ENCODE measurements around the gene UBN2.

Gene UBN2

DNA sequence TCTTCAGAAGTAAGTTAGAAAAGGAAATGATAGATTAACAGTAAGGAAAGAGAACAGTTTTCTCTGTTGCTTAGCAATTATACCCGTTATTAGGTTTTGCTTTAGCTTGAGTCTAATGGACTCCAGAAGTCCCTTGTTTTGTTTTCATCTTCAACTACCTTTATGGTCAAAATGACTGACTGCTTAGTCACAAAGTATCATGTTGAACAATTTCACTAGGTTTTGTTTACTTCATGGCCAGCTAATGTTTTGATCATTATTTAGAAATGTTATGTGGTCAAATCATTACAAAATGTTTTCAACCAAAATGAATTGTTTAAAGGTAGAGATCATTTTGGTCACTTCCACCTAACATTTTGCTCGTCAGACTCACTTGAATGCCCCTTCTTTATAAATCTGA lies 1.9 kb downstream of the UBN2 start:
- DNase-seq = no peak

DNA sequence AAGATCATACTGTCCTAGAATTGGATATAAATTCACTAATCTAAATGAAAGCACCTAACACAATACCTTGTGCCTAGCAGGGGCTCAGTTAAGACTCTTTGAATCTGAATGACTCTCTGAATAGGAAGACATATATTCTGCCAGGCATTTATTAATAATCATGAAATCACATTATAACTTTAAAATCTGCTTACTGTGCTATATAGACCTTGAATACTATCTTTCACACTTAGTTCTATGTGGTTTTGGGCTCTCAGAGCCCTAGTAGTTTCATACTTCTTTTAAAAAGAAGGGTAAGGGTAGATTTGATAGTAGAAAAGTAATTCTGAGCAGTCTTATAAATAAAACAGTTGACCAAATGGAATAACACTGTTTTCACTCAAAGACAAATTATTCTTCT lies 10.2 kb downstream of the UBN2 start:
- DNase-seq = no peak

DNA sequence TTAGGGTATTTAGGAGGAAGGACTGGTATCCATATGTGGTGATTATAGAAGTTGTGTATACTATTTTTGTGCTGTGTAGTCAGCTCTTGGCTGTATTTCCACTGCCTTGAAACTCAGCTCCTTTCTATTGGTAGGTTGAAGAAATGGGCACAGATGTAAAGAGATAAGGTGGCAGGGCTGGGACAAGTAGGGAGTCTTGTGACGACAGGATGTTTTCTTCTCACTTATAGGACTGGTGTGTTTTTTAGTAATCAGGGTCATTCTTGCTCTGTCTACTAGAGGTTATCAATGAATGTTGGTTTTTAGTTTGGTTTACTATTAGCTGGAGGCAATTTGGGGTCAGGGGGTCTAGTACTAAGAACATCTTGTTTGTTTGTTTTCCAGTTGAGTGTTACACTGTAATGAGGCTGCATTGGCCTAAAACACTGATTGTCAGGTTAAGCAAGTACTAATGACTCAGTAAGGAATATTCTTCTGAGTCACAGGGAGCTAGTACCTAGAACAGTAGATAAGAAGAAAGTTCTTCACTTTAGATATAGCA lies 11.8 kb downstream of the UBN2 start:
- DNase-seq = no peak

- DNase-seq = no peak
Observed at GRCh38 chr7:139245401-139245800, 14.4 kb downstream of the UBN2 start.

- DNase-seq = no peak
Observed at GRCh38 chr7:139246494-139246893, 15.5 kb downstream of the UBN2 start.

GRCh38 chr7:139246905-139247304 lies 15.9 kb downstream of the UBN2 start:
- no peak for DNase-seq

DNA sequence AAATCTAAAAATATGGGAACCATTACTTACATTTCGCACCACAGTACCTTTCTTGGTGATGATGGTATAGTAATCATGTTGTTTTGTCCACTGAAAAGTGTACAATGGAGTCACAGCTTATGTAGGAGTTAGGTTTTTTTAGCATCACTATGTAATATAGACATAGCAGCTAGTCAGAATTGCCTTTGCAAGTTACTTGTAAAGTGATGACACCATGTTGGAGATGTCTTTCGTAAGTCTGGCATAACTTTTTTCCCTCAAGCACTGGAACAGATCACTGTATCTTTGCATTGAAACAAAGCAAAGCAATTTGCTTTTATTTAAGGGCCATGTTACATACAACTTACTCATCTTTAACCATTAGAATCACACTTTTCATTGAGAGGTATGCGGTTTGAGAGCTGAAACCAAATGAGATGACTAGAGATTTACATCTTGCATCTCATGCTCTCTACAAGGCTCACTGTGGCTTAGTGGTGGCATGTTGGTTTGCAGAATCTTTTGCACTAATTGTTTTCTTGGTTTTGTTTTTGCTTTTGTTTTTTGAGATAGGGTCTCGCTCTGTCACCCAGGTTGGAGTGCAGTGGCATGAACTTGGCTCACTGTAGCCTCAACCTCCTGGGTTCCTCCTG lies 18.3 kb downstream of the UBN2 start:
- no peak for DNase-seq

DNA sequence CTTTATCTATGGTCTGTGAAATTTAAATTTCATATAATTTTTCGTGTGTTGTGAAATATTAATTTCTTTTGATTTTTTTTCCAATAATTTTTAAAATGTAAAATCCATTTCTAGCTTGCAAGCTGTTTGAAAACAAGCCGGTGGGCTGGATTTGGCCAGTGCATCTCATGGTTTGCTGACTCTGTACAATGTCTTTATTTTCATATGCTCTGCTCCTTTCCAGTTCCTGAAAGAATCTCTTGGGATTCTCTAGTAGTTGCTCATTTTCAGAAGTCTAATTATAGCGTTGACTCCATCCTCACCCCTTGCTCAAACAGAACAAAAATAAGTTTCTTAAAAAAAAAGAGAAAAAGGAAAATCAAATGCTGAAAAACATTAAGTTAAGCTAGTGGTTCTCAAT lies 21.4 kb downstream of the UBN2 start:
- no peak for DNase-seq

DNA sequence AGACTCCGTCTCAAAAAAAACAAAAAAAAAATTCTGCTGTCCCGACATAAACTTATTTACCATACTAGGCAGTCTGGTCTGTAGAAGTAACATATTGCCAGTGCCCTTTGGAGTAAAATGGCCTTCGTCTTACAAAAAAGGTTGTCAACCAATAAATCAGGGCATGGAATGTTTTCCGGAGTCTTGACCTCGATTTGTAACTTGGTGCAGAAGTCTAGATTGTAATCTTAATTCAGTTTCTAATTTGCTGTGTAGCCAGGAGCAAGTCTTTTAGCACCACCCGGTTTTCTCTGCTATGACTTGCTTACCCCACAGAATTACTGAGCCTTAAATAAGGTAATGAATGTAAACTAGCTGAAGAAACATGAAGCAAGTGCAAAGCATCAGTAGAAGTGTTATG lies 23.2 kb downstream of the UBN2 start:
- DNase-seq = no peak

DNA sequence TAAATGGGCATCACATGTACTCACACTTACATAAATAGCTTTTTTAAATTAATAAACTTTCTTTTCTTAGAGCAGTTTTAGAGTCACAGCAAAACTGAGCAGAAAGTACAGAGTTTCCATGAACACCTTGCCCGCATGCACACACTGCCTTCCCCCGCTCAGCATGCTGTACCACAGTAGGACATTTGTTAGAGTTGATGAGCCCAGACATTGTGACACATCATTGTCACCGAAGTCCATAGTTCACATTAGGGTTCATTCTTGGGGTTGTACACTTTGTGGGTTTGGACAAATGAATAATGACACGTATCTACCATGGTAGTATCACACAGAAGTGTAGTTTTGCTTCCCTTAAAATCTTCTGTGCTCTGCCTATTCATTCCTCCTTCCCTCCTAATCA lies 23.7 kb downstream of the UBN2 start:
- no peak for DNase-seq

GRCh38 chr7:139255290-139255689 lies 24.3 kb downstream of the UBN2 start:
- no peak for DNase-seq

- DNase-seq = no peak
Observed at GRCh38 chr7:139259142-139259541, 28.1 kb downstream of the UBN2 start.

DNA sequence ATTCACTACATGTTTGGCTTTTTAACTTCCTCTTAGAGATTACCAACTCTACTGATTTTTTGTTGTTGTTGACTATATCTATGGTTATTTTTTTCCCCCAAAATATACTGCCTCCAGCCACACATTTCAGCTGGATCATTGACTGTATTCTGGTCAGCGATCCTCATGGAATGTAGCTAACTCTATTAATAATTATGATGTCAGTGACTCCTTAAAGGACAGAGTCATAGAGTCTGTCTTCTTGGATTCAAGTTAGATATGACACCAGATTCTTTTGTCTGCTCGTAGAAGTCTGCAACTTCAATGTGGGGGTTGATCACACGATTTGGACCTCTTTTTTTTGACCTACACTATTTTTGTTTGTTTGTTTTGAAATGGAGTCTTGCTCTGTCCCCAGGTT lies 33.2 kb downstream of the UBN2 start:
- no peak for DNase-seq

DNA sequence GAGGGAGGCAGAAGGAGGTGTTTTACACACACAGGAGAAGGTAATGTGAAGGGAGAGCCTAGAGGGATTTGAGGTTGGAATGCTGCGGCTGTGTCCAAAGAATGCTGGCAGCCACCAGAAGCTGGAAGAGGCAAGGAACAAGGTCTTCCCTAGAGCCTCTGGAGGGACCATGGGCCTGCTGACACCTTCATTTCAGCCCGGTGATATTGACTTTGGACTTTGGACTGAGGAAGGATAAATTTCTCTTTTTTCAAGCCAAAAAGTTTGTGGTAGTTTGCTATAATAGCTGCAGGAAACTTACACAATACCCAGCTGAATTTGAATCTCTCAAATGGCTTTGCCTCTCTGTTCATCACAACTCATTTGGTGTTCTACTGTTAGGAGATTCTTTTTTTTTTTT lies 34.6 kb downstream of the UBN2 start:
- DNase-seq = no peak

DNA sequence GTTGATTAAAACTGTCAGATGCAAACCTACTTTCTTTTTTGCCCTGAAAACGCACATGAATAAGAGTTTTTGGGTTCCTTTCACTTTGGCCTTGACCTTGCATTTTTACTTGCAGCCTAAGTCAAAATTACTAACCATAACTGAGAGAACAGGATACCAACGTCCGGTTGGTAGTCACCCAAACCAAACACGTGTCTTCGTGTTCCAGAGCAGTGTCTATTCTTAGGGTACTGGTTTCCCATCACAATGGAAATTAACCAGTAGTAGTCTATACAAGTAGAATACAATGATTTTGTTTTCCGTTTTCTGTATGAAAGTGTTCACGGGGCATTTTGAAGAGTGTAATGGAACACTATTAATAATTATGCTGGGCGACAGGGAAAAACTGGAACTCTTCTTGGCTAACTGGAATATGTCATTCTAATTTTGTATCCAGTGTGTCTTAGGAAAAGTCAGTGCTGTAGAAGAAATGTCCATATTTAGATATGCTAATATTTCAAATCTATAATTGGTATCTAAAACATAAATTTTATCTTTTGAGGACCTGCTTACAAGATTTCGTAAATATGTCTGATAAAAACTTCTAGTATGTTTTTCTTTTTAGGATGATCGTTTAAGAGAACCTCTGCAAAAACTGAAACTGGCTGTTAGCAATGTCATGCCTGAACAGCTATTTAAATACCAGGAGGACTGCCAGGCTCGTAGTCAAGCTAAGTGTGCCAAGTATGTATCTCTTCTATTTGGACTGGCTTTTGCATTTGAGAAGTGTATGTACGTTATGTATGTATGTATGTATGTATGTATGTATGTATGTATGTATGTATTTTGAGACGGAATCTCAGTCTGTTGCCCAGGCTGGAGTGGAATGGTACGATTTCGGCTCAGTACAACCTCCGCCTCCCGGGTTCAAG lies 40.9 kb downstream of the UBN2 start:
- DNase-seq = no peak

- no peak for DNase-seq
Observed at GRCh38 chr7:139284252-139284896, 53.3 kb downstream of the UBN2 start.

GRCh38 chr7:139286144-139286543 lies 55.1 kb downstream of the UBN2 start:
- DNase-seq = no peak

GRCh38 chr7:139292821-139293220 lies 61.8 kb downstream of the UBN2 start:
- DNase-seq = no peak

DNA sequence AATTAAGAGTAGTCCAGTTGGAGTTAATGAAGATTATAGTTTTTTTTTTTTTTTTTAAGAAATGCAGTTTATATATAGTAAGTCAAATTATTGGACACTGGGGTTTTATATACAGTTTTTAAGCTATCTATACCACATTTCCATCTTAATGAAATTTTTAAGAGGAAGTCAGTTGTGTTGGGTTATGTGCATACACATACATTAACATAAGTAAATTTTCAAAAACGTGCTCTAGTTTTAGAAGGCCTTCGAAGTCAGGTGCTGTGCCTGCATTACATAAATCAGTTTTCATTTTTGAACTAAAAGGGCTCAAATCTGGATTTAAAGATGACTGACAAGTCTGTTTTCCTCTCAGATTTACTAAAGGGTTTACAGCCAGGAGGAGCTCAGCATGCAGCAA lies 62.5 kb downstream of the UBN2 start:
- no peak for DNase-seq

DNA sequence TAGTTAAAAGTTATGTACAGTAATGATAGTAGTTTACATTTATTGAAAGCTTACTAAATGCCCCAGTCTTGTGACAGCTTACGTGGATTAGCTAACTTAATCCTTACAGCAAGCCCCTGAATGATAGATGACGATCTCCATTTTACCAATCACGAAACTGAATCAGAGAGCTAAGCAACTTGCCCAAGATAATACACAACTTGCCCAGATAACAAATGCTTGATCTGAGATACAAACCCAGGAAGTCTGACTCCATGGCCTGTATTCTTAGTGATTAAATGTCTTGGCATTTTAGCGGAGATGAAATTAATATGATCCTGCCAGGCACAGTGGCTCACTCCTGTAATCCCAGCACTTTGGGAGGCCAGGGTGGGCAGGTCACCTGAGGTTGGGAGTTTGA lies 63.2 kb downstream of the UBN2 start:
- DNase-seq = no peak

DNA sequence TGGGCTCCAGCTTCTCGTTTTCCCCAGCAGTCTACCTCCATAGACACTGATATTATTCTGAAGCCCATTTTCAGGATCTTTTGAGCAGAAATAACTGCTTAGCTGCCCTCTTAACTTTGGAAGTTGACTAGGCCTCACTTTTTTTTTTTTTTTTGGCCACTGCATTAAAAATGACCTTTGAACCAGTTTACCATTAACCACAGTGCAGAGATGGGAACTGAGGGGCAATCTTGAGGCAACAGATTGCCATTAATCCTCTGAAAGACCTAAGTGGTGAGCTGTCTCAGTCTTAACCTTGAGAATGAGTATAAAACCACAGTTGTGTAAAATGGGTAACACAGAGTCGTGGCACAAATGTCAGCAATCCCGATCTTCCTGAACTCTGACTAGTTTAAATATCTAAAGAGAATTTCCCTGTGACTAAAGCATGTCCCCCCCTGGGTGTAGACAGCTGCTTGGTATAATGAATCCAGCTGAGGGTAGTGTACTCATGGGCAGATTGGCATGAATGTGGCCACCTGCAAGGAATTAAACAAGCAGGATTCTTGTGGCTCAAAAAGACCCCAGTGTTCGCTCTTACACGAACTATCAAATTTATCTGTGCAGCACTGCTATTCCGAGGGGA lies 64.0 kb downstream of the UBN2 start:
- no peak for DNase-seq

DNA sequence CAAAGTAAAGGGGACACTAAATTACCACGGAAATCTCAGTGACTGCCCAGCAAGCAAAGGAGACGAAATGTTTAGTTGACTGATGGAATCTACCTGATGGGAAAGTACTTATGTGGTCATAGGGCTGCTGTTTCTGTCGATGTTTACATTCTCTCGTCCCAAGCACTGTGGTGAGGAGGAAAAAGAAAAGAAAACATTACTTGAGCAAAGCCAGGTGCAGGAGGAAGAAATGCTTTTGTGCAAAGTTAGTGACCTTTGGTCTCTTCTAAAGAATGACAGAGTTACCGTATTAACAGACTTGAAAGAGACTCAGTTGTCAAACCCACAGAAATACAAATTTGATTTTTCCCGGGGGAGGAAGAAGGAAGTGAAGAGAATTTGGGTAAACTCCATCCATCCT lies 66.8 kb downstream of the UBN2 start:
- no peak for DNase-seq

GRCh38 chr7:139299296-139299695 lies 68.3 kb downstream of the UBN2 start:
- DNase-seq = no peak

Measured in activated effector memory CD4-positive, alpha-beta T cell treated with anti-CD3 and anti-CD28 coated beads, Interleukin-2, amount 50 U/mL, for 16 hours (primary cell).